Body of pancreas (tissue), 4 donors: ENCODE results near the gene PRSS57. TPM values are rescaled to one million over a fixed set of nuclear protein-coding genes. Genes with fewer than 3 reads are reported as not detected.

Experiments used
- ATAC-seq: fragments of 150-250 bp; one replicate; pipeline ENCODE4 v1.9.1; 2016
- DNase-seq, 4 donors: peaks; one replicate each; pipeline ENCODE4 v3.0.0-alpha.2; 2019
- H3K27ac ChIP-seq, 4 donors: fragments of 200-600 bp; sonication (generic); 1 replicate in 3 of 4; 2 replicates in 1 of 4; pipeline versions ENCODE4 v1.5.1 to v1.6.1; 2016 to 2019; ENCODE audit warnings: mild to moderate bottlenecking in 1 of 4, mixed read lengths in 1 of 4, moderate library complexity in 1 of 4
- H3K27me3 ChIP-seq, 2 donors: fragments of 200-600 bp; sonication (generic); one replicate each; pipeline ENCODE4 v1.6.0; 2016; ENCODE audit warnings: mild to moderate bottlenecking in 1 of 2
- H3K36me3 ChIP-seq, 2 donors: fragments of 200-600 bp; sonication (generic); replicated peaks in 1 of 2; 2 replicates each; pipeline ENCODE4 v1.5.1; 2016; ENCODE audit warnings: low read depth in 2 of 2; ENCODE audit not compliant: insufficient read depth in 1 of 2
- H3K4me1 ChIP-seq: fragments of 200-600 bp; sonication (generic); one replicate; pipeline ENCODE4 v1.6.0; 2016
- H3K4me3 ChIP-seq, 2 donors: fragments of 200-600 bp; sonication (generic); 1 replicate in 1 of 2; 2 replicates in 1 of 2; pipeline ENCODE4 v1.5.1; 2016 to 2019
- H3K9me3 ChIP-seq, 3 donors: fragments of 200-600 bp; sonication (generic); 1 replicate in 2 of 3; 2 replicates in 1 of 3; pipeline ENCODE4 v1.5.1; 2016
- POLR2A ChIP-seq, 3 donors: fragments of 450-650 bp; IDR thresholded peaks; one replicate each; pipeline ENCODE4 v1.6.1; 2016; ENCODE audit warnings: antibody characterized with exemption in 3 of 3, mild to moderate bottlenecking in 2 of 3
- WGBS, 2 donors: methylation state at CpG; one replicate each; pipeline ENCODE4 v1.1.5; 2017; 5-methylcytosine and 5-hydroxymethylcytosine counted together
- intact Hi-C: fragments of 100-400 bp; cut with DNase I; formaldehyde crosslinking; loops from one replicate; pipeline ENCODE4 v1.15.1; 2023
- total RNA-seq, 2 donors: library from RNA; depleted of rRNA; stranded (reverse); fragments of >200 nt; gene quantifications; one replicate each; pipeline ENCODE4 v1.1.0, GENCODE V29; 2016
- TF ChIP-seq, protein P1 (sequence below), 7 experiments: fragments of 450-650 bp in 4 of 7; fragments of 200-600 bp in 3 of 7; sonication (generic) in 3 of 7; IDR thresholded peaks; one replicate each; pipeline ENCODE4 v1.5.1; 2016 to 2019; ENCODE audit warnings: antibody characterized with exemption in 7 of 7

Gene PRSS57
- total RNA-seq, 2 donors from 2014 or later = not detected

DNA sequence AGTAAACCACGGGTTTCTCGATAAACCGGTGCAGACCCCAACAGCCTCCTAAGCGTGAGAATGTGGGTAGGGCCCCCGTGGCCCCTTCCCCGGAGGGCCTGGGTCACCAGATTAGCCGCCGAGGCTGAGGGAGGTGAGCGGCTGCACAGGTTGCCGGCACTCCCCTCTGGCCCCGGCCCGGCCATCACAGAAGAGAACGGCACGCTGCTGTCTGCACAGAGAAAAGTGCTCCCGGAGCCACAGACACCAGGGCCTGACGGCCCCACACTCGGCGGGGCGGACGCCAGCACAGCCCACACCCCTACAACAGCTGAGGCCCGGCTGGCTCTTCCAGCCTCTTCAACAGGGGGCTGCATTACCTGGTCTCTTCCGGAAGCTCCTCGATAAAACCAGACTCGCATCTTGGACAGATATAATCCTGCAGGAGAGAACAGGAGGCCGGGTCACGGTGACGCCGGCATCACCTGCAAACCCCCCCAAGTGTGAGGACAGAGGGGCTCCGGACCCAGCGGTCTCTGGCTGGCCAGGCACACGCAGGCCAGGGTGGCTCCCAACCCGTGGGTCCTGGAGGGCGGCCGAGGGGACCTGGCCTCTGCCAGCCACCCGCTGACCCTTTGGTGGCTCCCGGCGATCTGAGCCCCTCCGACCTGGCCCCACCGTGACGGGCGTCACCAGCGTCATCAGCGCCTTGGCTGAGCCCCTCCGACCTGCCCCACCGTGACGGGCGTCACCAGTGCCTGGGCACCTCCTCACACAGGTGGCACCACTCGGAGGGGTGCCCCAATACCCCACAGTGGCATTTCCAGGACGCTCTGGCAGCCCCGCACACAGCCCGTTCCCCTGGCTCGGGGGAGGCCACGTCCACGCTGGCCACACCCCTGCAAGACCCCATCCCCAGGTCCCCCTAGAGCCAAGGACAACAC lies 42.5 kb downstream of the PRSS57 start:
- H3K4me1 ChIP-seq = peaks cover 9% of the 10 kb centered on the region
- 91 to 94% methylated on average over 16 to 38 of the region's 54 CpGs for WGBS, 2 donors
- H3K36me3 ChIP-seq = peaks cover 15 to 16% of the 10 kb centered on the region in 2 donors
- TF ChIP-seq POLR2A (IDR thresholded peaks at IDR 0.05) = no peak
- TF ChIP-seq, protein P1, sequence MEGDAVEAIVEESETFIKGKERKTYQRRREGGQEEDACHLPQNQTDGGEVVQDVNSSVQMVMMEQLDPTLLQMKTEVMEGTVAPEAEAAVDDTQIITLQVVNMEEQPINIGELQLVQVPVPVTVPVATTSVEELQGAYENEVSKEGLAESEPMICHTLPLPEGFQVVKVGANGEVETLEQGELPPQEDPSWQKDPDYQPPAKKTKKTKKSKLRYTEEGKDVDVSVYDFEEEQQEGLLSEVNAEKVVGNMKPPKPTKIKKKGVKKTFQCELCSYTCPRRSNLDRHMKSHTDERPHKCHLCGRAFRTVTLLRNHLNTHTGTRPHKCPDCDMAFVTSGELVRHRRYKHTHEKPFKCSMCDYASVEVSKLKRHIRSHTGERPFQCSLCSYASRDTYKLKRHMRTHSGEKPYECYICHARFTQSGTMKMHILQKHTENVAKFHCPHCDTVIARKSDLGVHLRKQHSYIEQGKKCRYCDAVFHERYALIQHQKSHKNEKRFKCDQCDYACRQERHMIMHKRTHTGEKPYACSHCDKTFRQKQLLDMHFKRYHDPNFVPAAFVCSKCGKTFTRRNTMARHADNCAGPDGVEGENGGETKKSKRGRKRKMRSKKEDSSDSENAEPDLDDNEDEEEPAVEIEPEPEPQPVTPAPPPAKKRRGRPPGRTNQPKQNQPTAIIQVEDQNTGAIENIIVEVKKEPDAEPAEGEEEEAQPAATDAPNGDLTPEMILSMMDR (IDR thresholded peaks at IDR 0.05) = no peak
- DNase-seq (no peak), ATAC-seq (no peak)
- no peaks in the 10 kb centered on the region for H3K9me3 ChIP-seq
- no peak overlapping the region for H3K4me3 ChIP-seq
- no peaks in the 10 kb centered on the region for H3K27me3 ChIP-seq
- no peak overlapping the region for H3K27ac ChIP-seq
- intact Hi-C loops = no loop called here

GRCh38 chr19:651991-652390 lies 43.3 kb downstream of the PRSS57 start:
- peaks cover 15 to 19% of the 10 kb centered on the region in 2 donors for H3K36me3 ChIP-seq
- 81 to 82% methylated on average over 4 to 17 of the region's 24 CpGs for WGBS, 2 donors
- no peak for ATAC-seq

GRCh38 chr19:651114-651818 lies 44.0 kb downstream of the PRSS57 start:
- no peaks in the 10 kb centered on the region for H3K27me3 ChIP-seq
- H3K4me1 ChIP-seq = no peaks in the 10 kb centered on the region
- ATAC-seq (no peak), DNase-seq (no peak)
- H3K4me3 ChIP-seq = no peak overlapping the region
- peaks cover 15 to 19% of the 10 kb centered on the region in 2 donors for H3K36me3 ChIP-seq
- no peak overlapping the region for H3K27ac ChIP-seq
- no peak for TF ChIP-seq POLR2A (IDR thresholded peaks at IDR 0.05)
- TF ChIP-seq, protein P1 (IDR thresholded peaks at IDR 0.05) = no peak
- H3K9me3 ChIP-seq = no peaks in the 10 kb centered on the region
- 94 to 96% methylated on average over 30 to 34 of the region's 58 CpGs for WGBS, 2 donors
- intact Hi-C loops = no loop called here

More at GRCh38 chr19:651991-652390, 43.3 kb downstream of the PRSS57 start:
- intact Hi-C loops = no loop called here
- peaks cover 2% of the 10 kb centered on the region for H3K4me1 ChIP-seq
- TF ChIP-seq, protein P1 (IDR thresholded peaks at IDR 0.05) = no peak
- TF ChIP-seq POLR2A (IDR thresholded peaks at IDR 0.05) = no peak
- H3K27me3 ChIP-seq = no peaks in the 10 kb centered on the region
- no peak for DNase-seq
- H3K9me3 ChIP-seq = no peaks in the 10 kb centered on the region
- no peak overlapping the region for H3K27ac ChIP-seq
- H3K4me3 ChIP-seq = no peak overlapping the region

- ATAC-seq (no peak), DNase-seq (no peak)
- no peaks in the 10 kb centered on the region for H3K27me3 ChIP-seq
- H3K9me3 ChIP-seq = no peaks in the 10 kb centered on the region
- intact Hi-C loops = no loop called here
- no peak overlapping the region for H3K4me3 ChIP-seq
- peaks cover 15 to 19% of the 10 kb centered on the region in 2 donors for H3K36me3 ChIP-seq
- H3K27ac ChIP-seq = no peak overlapping the region
- H3K4me1 ChIP-seq = no peaks in the 10 kb centered on the region
- 93% methylated on average over 10 to 11 of the region's 11 CpGs for WGBS, 2 donors
- no peak for TF ChIP-seq POLR2A (IDR thresholded peaks at IDR 0.05)
- TF ChIP-seq, protein P1 (IDR thresholded peaks at IDR 0.05) = no peak
Measured at GRCh38 chr19:650121-650520, 45.1 kb downstream of the PRSS57 start.
